Esophagus squamous epithelium (tissue), 5 donors: ENCODE measurements around the gene SYNCRIP. TPM values are rescaled to one million over a fixed set of nuclear protein-coding genes. Genes with fewer than 3 reads are reported as not detected.

Experiments used
- DNase-seq: peaks from one replicate; lab custom pipeline; 2025; lab: John Stamatoyannopoulos, UW
- H3K27ac ChIP-seq, 4 donors: fragments of 200-600 bp; sonication (generic); one replicate each; pipeline ENCODE4 v1.5.1; 2016 to 2019; ENCODE audit warnings: mild to moderate bottlenecking in 1 of 4
- H3K27me3 ChIP-seq, 4 donors: fragments of 200-600 bp; sonication (generic); 1 replicate in 3 of 4; 2 replicates in 1 of 4; pipeline versions ENCODE4 v1.5.1 to v1.6.0; 2017 to 2021; ENCODE audit warnings: antibody characterized with exemption in 1 of 4
- H3K36me3 ChIP-seq, 3 donors: fragments of 200-600 bp; sonication (generic); one replicate each; pipeline ENCODE4 v1.5.1; 2016 to 2019
- H3K4me1 ChIP-seq, 3 donors: fragments of 200-600 bp; sonication (generic); one replicate each; pipeline ENCODE4 v1.5.1; 2017 to 2019
- H3K4me3 ChIP-seq, 4 donors: fragments of 200-600 bp; sonication (generic); 1 replicate in 3 of 4; 2 replicates in 1 of 4; pipeline ENCODE4 v1.5.1; 2016 to 2019; ENCODE audit warnings: mild to moderate bottlenecking in 2 of 4, moderate library complexity in 1 of 4
- H3K9me3 ChIP-seq, 3 donors: fragments of 200-600 bp; sonication (generic); one replicate each; pipeline ENCODE4 v1.5.1; 2016 to 2019
- CTCF ChIP-seq, 6 experiments: fragments of 450-650 bp in 4 of 6; fragments of 200-600 bp in 2 of 6; sonication (generic) in 2 of 6; IDR thresholded peaks; one replicate each; pipeline ENCODE4 v1.5.1; 2016 to 2019; ENCODE audit warnings: antibody characterized with exemption in 6 of 6, mild to moderate bottlenecking in 4 of 6, moderate library complexity in 4 of 6
- POLR2A ChIP-seq, 4 donors: fragments of 450-650 bp; IDR thresholded peaks; one replicate each; pipeline ENCODE4 v1.6.1; 2017; ENCODE audit warnings: antibody characterized with exemption in 4 of 4, mild to moderate bottlenecking in 4 of 4, moderate library complexity in 3 of 4
- WGBS, 2 donors: methylation state at CpG; one replicate each; pipeline ENCODE4 v1.1.5; 2018; 5-methylcytosine and 5-hydroxymethylcytosine counted together
- intact Hi-C: fragments of 100-400 bp; cut with DNase I; formaldehyde crosslinking; loops from one replicate; pipeline ENCODE4 v1.15.0; 2022
- total RNA-seq, 4 donors: library from RNA; depleted of rRNA; stranded (reverse); fragments of >200 nt; gene quantifications; one replicate each; pipeline ENCODE4 v1.1.0, GENCODE V29; 2016
- donor health status: DM: yes; HTN: yes; CAD: no.

The SYNCRIP gene
- total RNA-seq, 4 donors from 2014 or later, result 64.6 to 100 (median 82.9) TPM

- no peaks in the 10 kb centered on the region for H3K9me3 ChIP-seq
- TF ChIP-seq CTCF (IDR thresholded peaks at IDR 0.05), result no peak
- TF ChIP-seq POLR2A (IDR thresholded peaks at IDR 0.05), result no peak
- H3K27me3 ChIP-seq, result no peaks in the 10 kb centered on the region
- H3K27ac ChIP-seq, result peak overlapping the region in 2 of 4 donors; percentile 91 to 95
- DNase-seq, result no peak
- no peak overlapping the region for H3K4me3 ChIP-seq
- peaks cover 0 to 11% (median 0%) of the 10 kb centered on the region in 3 donors for H3K36me3 ChIP-seq
- intact Hi-C loops, result no loop called here
- peaks cover 20 to 58% (median 27%) of the 10 kb centered on the region in 3 donors for H3K4me1 ChIP-seq
Measured at GRCh38 chr6:85674604-85675003, 31.9 kb upstream of the SYNCRIP start.

- DNase-seq, result no peak
- Histone ChIP-seq H3K36me3 (peaks cover 0 to 11% (median 0%) of the 10 kb centered on the region in 3 donors), H3K27ac (no peak overlapping the region), H3K27me3 (no peaks in the 10 kb centered on the region), H3K4me1 (peaks cover 20 to 54% (median 29%) of the 10 kb centered on the region in 3 donors), H3K9me3 (no peaks in the 10 kb centered on the region), H3K4me3 (no peak overlapping the region)
- intact Hi-C loops, result no loop called here
- no peak for TF ChIP-seq CTCF (IDR thresholded peaks at IDR 0.05)
- no peak for TF ChIP-seq POLR2A (IDR thresholded peaks at IDR 0.05)
- 65 to 69% methylated on average over 4 of the region's 4 CpGs for WGBS, 2 donors
Measured at GRCh38 chr6:85673198-85674139, 30.8 kb upstream of the SYNCRIP start.

GRCh38 chr6:85672623-85673022 lies 29.9 kb upstream of the SYNCRIP start:
- DNase-seq, result no peak
- WGBS, 2 donors, result 95 to 96% methylated on average over 4 of the region's 4 CpGs
- TF ChIP-seq CTCF (IDR thresholded peaks at IDR 0.05) (no peak), POLR2A (IDR thresholded peaks at IDR 0.05) (no peak)
- Histone ChIP-seq H3K36me3 (peaks cover 0 to 11% (median 0%) of the 10 kb centered on the region in 3 donors), H3K9me3 (no peaks in the 10 kb centered on the region), H3K4me3 (no peak overlapping the region), H3K4me1 (peaks cover 20 to 54% (median 29%) of the 10 kb centered on the region in 3 donors), H3K27me3 (no peaks in the 10 kb centered on the region), H3K27ac (no peak overlapping the region)
- intact Hi-C loops, result no loop called here

GRCh38 chr6:85672050-85672449 lies 29.4 kb upstream of the SYNCRIP start:
- H3K4me3 ChIP-seq, result no peak overlapping the region
- H3K4me1 ChIP-seq, result peaks cover 20 to 54% (median 29%) of the 10 kb centered on the region in 3 donors
- TF ChIP-seq CTCF (IDR thresholded peaks at IDR 0.05), result no peak
- no peak for TF ChIP-seq POLR2A (IDR thresholded peaks at IDR 0.05)
- no peaks in the 10 kb centered on the region for H3K9me3 ChIP-seq
- no peaks in the 10 kb centered on the region for H3K27me3 ChIP-seq
- no peak overlapping the region for H3K27ac ChIP-seq
- intact Hi-C loops, result no loop called here
- H3K36me3 ChIP-seq, result peaks cover 0 to 11% (median 0%) of the 10 kb centered on the region in 3 donors
- no peak for DNase-seq

- Histone ChIP-seq H3K4me3 (no peak overlapping the region), H3K4me1 (peaks cover 11 to 41% (median 24%) of the 10 kb centered on the region in 3 donors), H3K9me3 (no peaks in the 10 kb centered on the region), H3K27me3 (no peaks in the 10 kb centered on the region), H3K27ac (peak overlapping the region in 1 of 4 donors; percentile 14), H3K36me3 (peaks cover 0 to 14% (median 0%) of the 10 kb centered on the region in 3 donors)
- intact Hi-C loops, result no loop called here
- no peak for DNase-seq
- WGBS, 2 donors, result 64 to 67% methylated on average over 3 of the region's 3 CpGs
- TF ChIP-seq CTCF (IDR thresholded peaks at IDR 0.05), result no peak
- no peak for TF ChIP-seq POLR2A (IDR thresholded peaks at IDR 0.05)
Measured at GRCh38 chr6:85670573-85670972, 27.9 kb upstream of the SYNCRIP start.
